Esophagus (tissue), 2 donors: ENCODE data around the gene GIT2. TPM values are rescaled to one million over a fixed set of nuclear protein-coding genes. Genes with fewer than 3 reads are reported as not detected.
A peak's percentile ranks its signal among the peaks of the same experiment; 100 is the strongest.
"Not testable (repeated sequence)": the region's sequence is repeated elsewhere in the genome, so short reads cannot be mapped to it uniquely, and the experiment has no call there.

ENCODE experiments used
- H3K27ac ChIP-seq, 2 donors: one replicate each; pipeline ENCODE4 v1.5.1; 2013; ENCODE audit warnings: low read depth in 2 of 2, mild to moderate bottlenecking in 2 of 2, inconsistent platforms in 1 of 2, low read length in 1 of 2, moderate library complexity in 1 of 2
- H3K27me3 ChIP-seq, 2 donors: one replicate each; pipeline ENCODE4 v1.6.1; 2013; ENCODE audit warnings: low read length in 2 of 2, control low read depth in 1 of 2, mild to moderate bottlenecking in 1 of 2; ENCODE audit not compliant: insufficient read depth in 2 of 2, control insufficient read depth in 1 of 2
- H3K36me3 ChIP-seq, 2 donors: one replicate each; pipeline ENCODE4 v1.6.1; 2013; ENCODE audit warnings: low read length in 1 of 2; ENCODE audit not compliant: control insufficient read depth in 2 of 2, insufficient read depth in 2 of 2
- H3K4me1 ChIP-seq, 2 donors: one replicate each; pipeline ENCODE4 v1.6.1; 2013; ENCODE audit warnings: low read length in 1 of 2; ENCODE audit not compliant: control insufficient read depth in 2 of 2, insufficient read depth in 2 of 2
- H3K4me3 ChIP-seq, 2 donors: one replicate each; pipeline ENCODE4 v1.5.1; 2013; ENCODE audit warnings: low read length in 2 of 2, mild to moderate bottlenecking in 2 of 2, low read depth in 1 of 2, moderate library complexity in 1 of 2
- H3K9me3 ChIP-seq, 2 donors: one replicate each; pipeline ENCODE4 v1.6.1; 2013; ENCODE audit warnings: mild to moderate bottlenecking in 2 of 2, low read depth in 1 of 2, low read length in 1 of 2, moderate library complexity in 1 of 2; ENCODE audit not compliant: control insufficient read depth in 2 of 2, insufficient read depth in 1 of 2
- WGBS, 2 donors: extraction: QIAGEN DNeasy Blood & Tissue Kit; methylation state at CpG; one replicate each; pipeline ENCODE4 v1.1.7; 2013; 5-methylcytosine and 5-hydroxymethylcytosine counted together
- polyA plus RNA-seq, 2 donors: library from polyadenylated mRNA; stranded (reverse); fragments of 200-250 nt; gene quantifications; one replicate each; pipeline ENCODE4 v1.2.3, GENCODE V29; 2013
- donor health status: healthy with polysubstance abuse.
- donor health status: Bipolar disorder and iron deficiency.

Gene GIT2
- polyA plus RNA-seq, 2 donors = 7.4 to 10.6 TPM

DNA sequence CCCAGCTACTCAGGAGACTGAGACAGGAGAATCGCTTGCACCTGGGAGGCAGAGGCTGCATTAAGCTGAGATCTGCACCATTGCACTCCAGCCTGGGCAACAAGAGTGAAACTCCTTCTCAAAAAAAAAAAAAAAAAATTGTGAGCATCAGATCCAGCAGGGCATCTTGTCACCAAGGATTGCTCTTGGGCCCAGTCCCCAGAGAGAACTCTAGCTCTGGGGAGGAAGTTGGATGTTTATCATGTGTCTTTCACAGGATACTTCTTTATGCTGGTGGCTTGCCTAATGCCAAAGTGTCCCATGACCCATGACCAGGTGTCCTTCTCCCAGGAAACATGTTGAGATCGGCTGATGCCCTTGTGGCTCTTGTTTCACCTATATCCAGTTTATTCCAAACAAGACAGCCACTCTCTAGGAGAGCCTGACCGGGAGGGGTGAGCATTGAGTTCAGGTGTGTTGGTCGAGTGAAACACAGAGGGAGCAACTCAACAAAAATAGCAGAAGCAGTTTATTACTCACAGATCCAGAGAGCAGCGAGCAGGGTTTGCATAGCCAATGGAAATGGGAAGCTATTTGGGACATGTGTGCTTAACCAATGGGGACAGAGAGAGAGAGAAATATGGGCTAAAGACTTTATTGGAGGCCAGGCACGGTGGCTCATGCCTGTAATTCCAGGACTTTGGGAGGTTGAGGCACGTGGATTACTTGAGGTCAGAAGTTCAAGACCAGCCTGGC is 102.7 kb downstream of the GIT2 start:
- Histone ChIP-seq H3K9me3 (no peaks in the 10 kb centered on the region), H3K27me3 (no peaks in the 10 kb centered on the region), H3K4me1 (peaks cover 0 to 8% of the 10 kb centered on the region in 2 donors), H3K27ac (peak overlapping the region; percentile 54 to 96), H3K36me3 (no peaks in the 10 kb centered on the region), H3K4me3 (no peak overlapping the region)
- 72 to 77% methylated on average over 7 of the region's 7 CpGs for WGBS, 2 donors

DNA sequence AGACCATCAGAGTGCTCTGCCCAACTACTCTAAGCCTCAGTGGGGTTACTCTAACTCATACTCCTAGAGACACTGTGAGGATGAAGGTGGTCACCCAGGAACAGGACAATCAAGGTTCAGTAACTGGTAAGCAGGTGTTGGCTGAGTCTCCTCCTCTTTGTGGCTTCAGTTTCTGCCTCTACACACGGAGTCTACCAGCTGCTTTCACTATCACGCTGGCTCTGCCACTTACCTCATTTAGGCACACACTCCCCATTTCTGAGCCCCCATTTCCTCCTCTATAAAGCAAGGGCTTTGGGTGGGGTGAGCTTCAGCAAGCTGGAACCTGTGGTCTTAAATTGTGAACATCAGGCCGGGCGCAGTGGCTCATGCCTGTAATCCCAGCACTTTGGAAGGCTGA is 103.4 kb downstream of the GIT2 start:
- Histone ChIP-seq H3K4me1 (peaks cover 0 to 8% of the 10 kb centered on the region in 2 donors), H3K36me3 (no peaks in the 10 kb centered on the region), H3K27ac (peak overlapping the region; percentile 49 to 96), H3K27me3 (no peaks in the 10 kb centered on the region), H3K4me3 (no peak overlapping the region), H3K9me3 (no peaks in the 10 kb centered on the region)
- WGBS, 2 donors = 38 to 56% methylated on average over 4 of the region's 4 CpGs

DNA sequence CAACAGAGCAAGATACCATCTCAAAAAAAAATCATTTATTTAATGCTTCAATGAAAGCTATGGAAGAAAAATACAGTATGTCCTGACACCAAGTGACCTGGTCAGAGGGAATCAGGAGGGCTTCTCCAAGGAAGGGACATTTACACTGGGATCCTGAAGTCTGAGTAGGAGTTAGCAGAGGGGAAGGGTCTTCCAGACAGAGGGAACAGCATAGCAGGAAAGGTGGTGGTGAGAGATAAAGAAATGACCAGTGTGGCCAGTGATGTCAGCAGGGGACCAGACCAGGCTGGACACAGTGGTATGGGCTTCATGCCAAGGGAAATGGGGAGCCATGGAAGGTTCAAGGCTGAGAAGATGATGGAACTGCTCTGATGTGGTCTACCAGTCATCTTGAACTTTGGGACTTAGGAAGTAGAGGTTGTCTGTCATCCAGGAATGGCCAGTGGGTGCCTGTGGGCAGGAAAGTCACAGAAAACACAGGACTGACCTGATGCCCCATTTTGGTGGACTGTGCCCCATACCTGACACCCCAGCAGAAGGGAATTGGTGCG is 103.9 kb downstream of the GIT2 start:
- no peaks in the 10 kb centered on the region for H3K27me3 ChIP-seq
- 88 to 96% methylated on average over 1 of the region's 1 CpG for WGBS, 2 donors
- H3K4me1 ChIP-seq = peaks cover 0 to 8% of the 10 kb centered on the region in 2 donors
- H3K4me3 ChIP-seq = no peak overlapping the region
- H3K27ac ChIP-seq = peak overlapping the region; percentile 49 to 96
- no peaks in the 10 kb centered on the region for H3K9me3 ChIP-seq
- no peaks in the 10 kb centered on the region for H3K36me3 ChIP-seq

- WGBS, 2 donors = 83 to 86% methylated on average over 7 of the region's 7 CpGs
- not testable (repeated sequence) for H3K27me3 ChIP-seq, H3K4me1 ChIP-seq, H3K4me3 ChIP-seq, H3K9me3 ChIP-seq, H3K36me3 ChIP-seq
- H3K27ac ChIP-seq = peak overlapping the region in 1 of 2 donors; percentile 63
Measured at GRCh38 chr12:109891731-109892130, 104.4 kb downstream of the GIT2 start.

DNA sequence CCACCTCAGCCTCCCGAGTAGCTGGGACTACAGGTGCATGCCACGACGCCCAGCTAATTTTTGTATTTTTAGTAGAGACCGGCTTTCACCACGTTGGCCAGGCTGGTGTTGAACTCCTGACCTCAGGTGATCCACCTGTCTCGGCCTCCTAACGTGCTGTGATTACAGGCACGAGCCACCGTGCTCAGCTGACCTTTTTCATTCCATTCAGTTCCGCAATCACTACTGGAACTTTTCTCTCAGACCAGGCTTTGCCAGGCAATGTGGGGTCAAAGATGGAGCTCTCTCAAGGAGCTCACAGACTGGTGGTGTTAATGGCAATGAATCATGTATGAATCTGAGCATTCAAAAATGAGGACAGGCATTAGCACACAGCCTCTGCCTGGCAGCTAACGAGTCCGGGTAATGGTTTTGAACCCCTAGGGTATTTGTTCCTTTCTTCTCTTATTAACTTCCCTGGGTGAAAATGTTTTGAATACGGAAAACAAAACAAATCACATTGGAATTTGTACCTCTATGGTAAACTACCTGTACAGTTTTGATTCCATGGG is 105.5 kb downstream of the GIT2 start:
- Histone ChIP-seq H3K4me3 (no peak overlapping the region), H3K27ac (peak overlapping the region in 1 of 2 donors; percentile 78), H3K9me3 (no peaks in the 10 kb centered on the region), H3K4me1 (peaks cover 0 to 8% of the 10 kb centered on the region in 2 donors), H3K27me3 (no peaks in the 10 kb centered on the region), H3K36me3 (no peaks in the 10 kb centered on the region)
- WGBS, 2 donors = 79 to 80% methylated on average over 13 of the region's 13 CpGs

- 48 to 53% methylated on average over 12 of the region's 12 CpGs for WGBS, 2 donors
- H3K27me3 ChIP-seq = no peaks in the 10 kb centered on the region
- no peaks in the 10 kb centered on the region for H3K9me3 ChIP-seq
- H3K36me3 ChIP-seq = no peaks in the 10 kb centered on the region
- peak overlapping the region; percentile 91 to 96 for H3K27ac ChIP-seq
- H3K4me1 ChIP-seq = peaks cover 0 to 9% of the 10 kb centered on the region in 2 donors
- no peak overlapping the region for H3K4me3 ChIP-seq
Measured at GRCh38 chr12:109888179-109889020, 107.8 kb downstream of the GIT2 start.

- Histone ChIP-seq H3K4me3 (no peak overlapping the region), H3K9me3 (no peaks in the 10 kb centered on the region), H3K27me3 (no peaks in the 10 kb centered on the region), H3K4me1 (peaks cover 0 to 7% of the 10 kb centered on the region in 2 donors), H3K27ac (peak overlapping the region; percentile 58 to 90), H3K36me3 (no peaks in the 10 kb centered on the region)
- 76% methylated on average over 10 of the region's 10 CpGs for WGBS, 2 donors
Measured at GRCh38 chr12:109885616-109886015, 110.6 kb downstream of the GIT2 start.

GRCh38 chr12:109883461-109883860 is 112.7 kb downstream of the GIT2 start:
- no peak overlapping the region for H3K4me3 ChIP-seq
- 57% methylated on average over 4 of the region's 4 CpGs for WGBS, 2 donors
- no peaks in the 10 kb centered on the region for H3K9me3 ChIP-seq
- peak overlapping the region; percentile 72 to 94 for H3K27ac ChIP-seq
- no peaks in the 10 kb centered on the region for H3K27me3 ChIP-seq
- H3K36me3 ChIP-seq = no peaks in the 10 kb centered on the region
- H3K4me1 ChIP-seq = peaks cover 0 to 5% of the 10 kb centered on the region in 2 donors

- 80 to 82% methylated on average over 2 of the region's 2 CpGs for WGBS, 2 donors
- Histone ChIP-seq H3K4me3 (no peak overlapping the region), H3K9me3 (no peaks in the 10 kb centered on the region), H3K27ac (peak overlapping the region; percentile 71 to 94), H3K27me3 (no peaks in the 10 kb centered on the region), H3K36me3 (no peaks in the 10 kb centered on the region), H3K4me1 (peaks cover 0 to 12% of the 10 kb centered on the region in 2 donors)
Measured at GRCh38 chr12:109881752-109882151, 114.4 kb downstream of the GIT2 start.
